Activated T-cell treated with anti-CD3 and anti-CD28 coated beads for 24 hours (primary cell): ENCODE measurements around the gene CTIF.

Experiments used
- DNase-seq: peaks from one replicate; pipeline ENCODE4 v3.0.0-alpha.2; 2020; ENCODE audit warnings: low read depth

Gene CTIF

GRCh38 chr18:48552130-48552529 lies 13.3 kb downstream of the CTIF start:
- DNase-seq = no peak

DNA sequence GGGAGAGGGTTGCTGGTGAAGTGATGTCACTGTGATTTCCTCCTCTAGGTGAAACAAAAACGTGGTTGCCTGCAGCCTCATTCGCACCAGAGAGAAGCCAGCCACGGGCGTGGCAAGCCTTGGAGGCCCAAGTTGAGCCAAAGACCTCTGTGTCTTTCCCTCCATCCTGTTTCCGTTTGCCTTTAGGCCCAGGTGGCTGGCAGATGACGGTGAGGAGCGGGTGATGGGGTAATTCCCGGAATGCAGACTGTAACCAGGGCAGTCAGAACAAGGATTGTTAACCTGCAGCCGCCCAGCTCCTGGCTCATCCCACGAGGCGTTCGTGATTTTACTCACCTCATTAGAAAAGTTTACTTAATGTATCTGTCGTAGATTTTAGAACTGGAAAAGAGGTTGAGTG lies 14.4 kb downstream of the CTIF start:
- DNase-seq = no peak

- DNase-seq = no peak
Measured at GRCh38 chr18:48554610-48555400, 16.0 kb downstream of the CTIF start.

DNA sequence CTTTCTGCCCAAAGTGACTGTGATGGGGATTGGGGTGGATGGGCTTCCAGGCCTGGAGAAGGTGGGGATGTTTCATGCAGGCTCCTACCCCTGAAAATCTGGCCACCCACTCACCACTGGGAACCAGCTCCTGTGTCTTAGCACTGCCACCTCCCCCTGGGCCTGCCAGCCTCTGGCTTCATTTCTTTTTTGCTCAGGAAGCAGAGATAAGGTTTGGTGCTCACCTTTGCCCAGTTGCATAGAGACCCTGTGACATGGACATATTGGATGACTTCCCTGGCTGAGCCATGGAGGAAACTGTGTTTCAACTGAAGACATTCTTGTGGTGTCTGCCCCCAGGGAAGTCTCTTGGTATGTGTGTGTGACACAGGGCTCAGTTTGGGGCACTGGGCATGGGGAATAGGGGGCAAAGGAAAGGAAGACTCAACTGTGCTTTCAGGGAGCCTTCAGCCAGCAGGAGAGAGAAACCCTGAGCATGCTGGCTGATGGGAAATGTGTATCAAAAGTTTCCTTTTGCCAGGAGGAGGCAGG lies 16.7 kb downstream of the CTIF start:
- DNase-seq = no peak

GRCh38 chr18:48557640-48558174 lies 18.9 kb downstream of the CTIF start:
- DNase-seq = no peak

- DNase-seq = no peak
Measured at GRCh38 chr18:48558248-48558647, 19.4 kb downstream of the CTIF start.

- no peak for DNase-seq
Measured at GRCh38 chr18:48560491-48560890, 21.7 kb downstream of the CTIF start.

DNA sequence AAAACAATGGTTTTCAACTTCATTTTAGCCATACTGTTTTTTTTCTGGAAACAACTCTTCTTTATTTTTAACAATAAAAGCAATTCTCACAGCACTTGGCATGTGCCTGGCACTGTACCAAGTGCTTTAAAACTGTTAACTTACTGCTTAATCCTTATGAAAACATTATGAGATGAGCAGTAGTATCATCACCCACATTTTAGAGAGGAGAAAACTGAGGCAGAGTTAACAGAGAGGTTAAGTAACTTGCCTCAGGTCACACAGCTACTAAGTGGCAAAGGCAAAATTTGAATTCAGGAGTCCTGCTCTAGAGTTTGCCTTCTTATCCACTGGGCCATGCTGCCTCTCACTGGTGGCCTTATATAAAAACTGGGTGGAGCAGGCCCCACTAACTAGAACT lies 23.2 kb downstream of the CTIF start:
- DNase-seq = no peak

DNA sequence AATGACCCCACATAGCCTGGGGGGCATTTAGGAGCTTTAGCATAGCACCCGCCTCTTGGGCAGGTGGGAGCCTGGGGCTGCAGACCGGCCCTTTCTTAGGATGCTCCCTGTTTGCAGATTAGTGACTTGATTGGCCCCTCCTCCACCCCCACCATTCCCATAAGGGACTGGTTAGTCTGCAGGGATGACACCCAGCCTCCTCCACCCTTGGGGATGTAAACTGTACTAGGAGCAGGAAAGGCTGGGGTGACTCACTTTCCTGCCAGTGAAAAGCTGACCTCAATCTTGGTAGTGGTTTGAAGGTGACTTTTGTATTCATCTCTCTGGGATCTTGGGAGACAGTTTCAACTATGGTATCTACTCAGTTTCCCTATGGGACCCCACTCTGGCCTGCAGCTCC lies 24.2 kb downstream of the CTIF start:
- DNase-seq = no peak

DNA sequence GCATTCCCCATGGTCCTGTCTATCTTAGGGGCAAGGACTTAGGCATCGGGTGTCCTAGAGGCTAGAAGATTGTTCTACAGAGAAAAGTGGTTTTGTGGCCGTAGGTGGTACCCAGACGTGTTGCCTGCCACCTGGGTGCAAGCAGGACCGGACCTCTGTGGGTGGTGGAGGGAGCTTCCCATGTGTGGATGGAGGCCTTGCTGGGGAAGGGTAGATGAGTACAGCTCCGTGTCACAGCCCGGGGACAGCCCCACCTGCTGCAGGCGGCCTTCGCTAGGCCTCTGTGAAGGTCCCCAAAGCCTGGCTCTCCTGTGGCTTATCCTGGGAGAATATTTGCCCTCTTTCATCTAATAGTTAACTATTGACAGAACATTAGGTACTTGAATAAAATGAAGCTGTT lies 25.3 kb downstream of the CTIF start:
- no peak for DNase-seq

- DNase-seq = no peak
Measured at GRCh38 chr18:48565105-48565504, 26.3 kb downstream of the CTIF start.

DNA sequence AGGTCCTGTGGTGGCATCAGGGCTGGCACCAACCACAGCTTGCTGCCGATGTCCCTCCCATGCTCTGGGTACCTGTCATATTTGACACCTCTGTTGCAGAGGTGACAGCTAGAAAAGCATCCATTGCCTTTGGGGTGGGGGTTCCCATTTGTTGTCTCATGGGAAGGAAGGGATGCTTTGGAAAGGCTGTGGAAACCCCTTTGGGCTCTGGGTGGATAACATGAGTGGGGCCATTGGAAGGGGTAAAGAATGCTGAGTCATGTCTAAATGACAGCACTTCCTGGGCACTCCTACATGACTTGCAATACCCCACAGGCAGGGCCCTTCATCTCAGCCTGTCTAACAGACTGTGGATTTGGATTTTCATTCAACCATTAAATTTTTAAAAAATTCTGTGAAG lies 27.8 kb downstream of the CTIF start:
- DNase-seq = no peak

- DNase-seq = no peak
Measured at GRCh38 chr18:48567388-48567787, 28.6 kb downstream of the CTIF start.

DNA sequence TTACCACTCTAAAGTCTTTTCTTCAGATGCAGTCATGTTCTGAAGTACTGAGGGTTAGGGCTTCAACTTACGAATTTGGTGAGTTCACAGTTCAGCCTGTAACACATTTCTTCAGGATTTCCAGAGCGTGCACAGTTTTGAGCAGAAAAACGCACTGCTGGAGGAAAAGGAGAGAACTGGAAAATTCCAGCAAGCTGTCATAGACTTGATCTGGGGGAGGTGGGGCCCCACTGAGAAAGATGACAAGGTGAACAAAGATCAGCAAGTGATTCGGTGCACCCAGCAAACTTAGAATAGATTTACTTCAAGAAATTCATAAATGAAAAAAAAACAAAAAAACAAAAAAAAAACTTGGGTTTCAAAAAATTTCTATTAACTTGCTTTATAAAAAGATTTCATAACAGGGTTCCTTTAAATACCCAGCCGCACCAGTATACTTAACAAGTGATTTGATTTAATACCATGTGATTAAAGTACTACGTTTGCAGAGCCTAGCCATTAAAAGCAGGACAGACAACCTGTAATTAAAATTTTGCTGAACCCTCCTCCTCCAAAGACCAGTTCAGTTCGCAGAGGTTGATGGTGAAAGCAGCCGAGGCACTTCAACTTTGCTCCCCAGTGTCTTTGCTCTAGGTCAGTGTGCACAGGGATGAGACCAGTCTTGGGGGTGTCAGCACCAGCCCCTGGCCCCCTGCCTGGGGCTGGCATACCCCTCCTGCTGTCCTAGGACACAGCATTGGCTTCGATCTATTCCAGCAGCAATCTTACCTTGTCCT lies 30.5 kb downstream of the CTIF start:
- DNase-seq = no peak

DNA sequence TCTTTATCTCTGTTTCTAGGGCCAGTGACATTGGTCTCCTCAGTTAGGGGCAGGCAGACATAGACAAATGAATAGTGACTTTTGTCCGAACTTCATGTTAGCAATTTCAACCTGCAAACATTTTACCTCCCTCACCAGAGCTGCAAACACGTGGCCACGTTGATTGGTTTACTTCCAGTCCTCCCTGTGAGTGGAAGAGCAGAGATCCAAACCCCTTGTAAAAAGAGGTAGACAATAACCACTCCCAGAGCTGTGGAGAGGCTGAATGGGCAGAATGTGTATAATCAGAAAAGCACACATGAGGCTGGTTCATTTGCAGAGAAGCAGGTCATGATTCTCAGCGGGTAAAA lies 31.1 kb downstream of the CTIF start:
- no peak for DNase-seq

- no peak for DNase-seq
Measured at GRCh38 chr18:48570313-48570712, 31.5 kb downstream of the CTIF start.

- DNase-seq = no peak
Measured at GRCh38 chr18:48571639-48572384, 33.0 kb downstream of the CTIF start.

GRCh38 chr18:48572402-48573126 lies 33.7 kb downstream of the CTIF start:
- no peak for DNase-seq

DNA sequence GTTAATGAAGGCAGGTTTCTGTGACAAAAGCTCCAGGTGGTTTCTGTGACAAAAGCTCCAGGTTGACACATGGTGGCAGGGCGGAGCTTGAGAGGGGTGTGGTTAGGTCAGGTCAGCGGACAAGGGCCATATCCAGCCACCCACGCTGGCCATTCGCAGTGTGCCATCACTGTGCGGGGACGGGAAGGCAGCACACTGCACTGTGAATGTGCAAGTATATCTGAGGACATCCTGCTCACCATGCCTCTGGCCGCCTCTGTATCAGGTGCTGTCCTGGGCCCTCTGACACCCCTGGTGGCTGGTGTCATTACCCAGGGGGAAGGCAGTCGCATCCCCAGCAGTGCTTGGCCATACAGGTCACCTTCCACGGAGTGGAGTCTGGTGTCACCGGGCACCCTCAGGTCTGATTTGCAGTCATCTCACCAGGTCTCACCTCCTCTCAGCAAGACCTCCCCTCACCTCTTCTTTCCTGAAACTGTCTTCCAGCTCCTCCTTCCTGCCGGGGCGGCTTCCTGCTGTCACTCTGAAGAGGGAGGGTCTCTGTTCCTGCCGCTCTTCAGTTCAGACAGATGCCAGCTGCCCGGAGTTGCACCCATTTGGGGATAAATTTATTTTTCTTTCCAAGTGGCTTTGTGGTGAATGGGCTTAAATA lies 34.9 kb downstream of the CTIF start:
- no peak for DNase-seq

DNA sequence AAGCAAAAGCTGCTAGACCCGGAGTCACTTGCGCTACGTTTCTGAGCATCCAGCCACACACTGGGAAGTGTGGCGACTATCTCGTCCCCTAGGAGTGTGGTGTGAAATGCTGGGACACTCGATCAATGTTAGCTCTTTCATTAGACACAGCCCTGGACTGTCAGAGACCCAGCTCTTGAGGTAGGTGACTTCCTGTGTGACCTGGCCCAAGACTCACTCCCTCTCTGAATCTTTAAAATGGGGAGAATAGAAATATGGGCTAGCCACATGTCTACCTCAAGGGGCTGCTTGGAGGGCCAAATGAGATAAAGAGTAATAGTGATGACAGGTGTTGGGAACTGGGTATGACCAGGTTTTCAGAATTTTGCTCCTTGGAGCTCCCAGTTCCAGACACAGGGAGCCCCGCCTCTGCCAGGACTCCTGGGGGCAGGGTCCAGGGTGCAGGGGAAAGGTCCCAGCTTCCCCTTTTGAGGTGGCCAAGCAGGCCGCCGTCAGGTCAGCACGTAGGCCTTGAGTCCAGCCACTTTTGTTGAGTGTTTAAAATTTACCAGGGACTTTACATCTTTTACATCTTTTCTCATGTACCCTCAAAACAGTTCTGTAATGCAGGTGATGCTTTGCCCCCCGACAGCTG lies 36.0 kb downstream of the CTIF start:
- DNase-seq = no peak

DNA sequence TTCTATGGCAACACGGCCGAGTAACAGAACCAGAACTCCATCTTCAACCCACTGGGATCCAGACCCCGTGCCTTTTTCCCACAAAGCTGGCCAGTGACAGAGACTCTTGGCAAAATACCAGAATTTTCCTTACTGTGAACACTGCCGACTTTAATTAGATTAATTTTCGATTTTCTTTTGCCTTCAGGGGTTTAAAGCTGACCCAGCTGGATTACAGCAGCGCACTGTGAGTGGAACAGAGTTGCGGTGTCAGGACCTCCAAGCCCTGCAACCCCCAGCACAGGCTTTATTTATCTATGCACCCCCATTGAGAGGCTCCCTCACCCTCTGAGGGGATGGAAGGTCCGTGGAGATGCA lies 36.4 kb downstream of the CTIF start:
- DNase-seq = no peak
